H9 (cell line): ENCODE data around the gene RNF113B. TPM values are rescaled to one million over a fixed set of nuclear protein-coding genes. Genes with fewer than 3 reads are reported as not detected.

Source experiments
- DNase-seq: peaks from one replicate; pipeline ENCODE4 v3.0.0-alpha.2; 2017
- H2AFZ ChIP-seq: one replicate; pipeline ENCODE4 v1.6.1; 2013; ENCODE audit warnings: mild to moderate bottlenecking, low read length, control low read depth, moderate library complexity
- H2AK5ac ChIP-seq: 2 replicates; pipeline ENCODE4 v1.6.1; 2013; ENCODE audit warnings: low read length, control low read depth, mixed read lengths; ENCODE audit not compliant: insufficient read length
- H2BK120ac ChIP-seq: one replicate; pipeline ENCODE4 v1.6.1; 2013; ENCODE audit warnings: low read depth, mild to moderate bottlenecking, low read length, control low read depth, inconsistent platforms; ENCODE audit not compliant: poor library complexity, severe bottlenecking
- H2BK12ac ChIP-seq: 2 replicates; pipeline ENCODE4 v1.6.1; 2013; ENCODE audit warnings: low read length, control low read depth, mixed read lengths, low read depth; ENCODE audit not compliant: insufficient read length
- H2BK15ac ChIP-seq: 2 replicates; pipeline ENCODE4 v1.6.1; 2013; ENCODE audit warnings: low read depth, low read length, control low read depth
- H2BK20ac ChIP-seq: one replicate; pipeline ENCODE4 v1.6.1; 2013; ENCODE audit warnings: low read depth, mild to moderate bottlenecking, low read length, control low read depth, inconsistent platforms; ENCODE audit not compliant: poor library complexity, severe bottlenecking
- H2BK5ac ChIP-seq: 2 replicates; pipeline ENCODE4 v1.6.1; 2013; ENCODE audit warnings: low read length, control low read depth, mixed read lengths; ENCODE audit not compliant: insufficient read length
- H3K14ac ChIP-seq: 2 replicates; pipeline ENCODE4 v1.6.1; 2013; ENCODE audit warnings: low read length, control low read depth; ENCODE audit not compliant: insufficient read depth
- H3K18ac ChIP-seq: 2 replicates; pipeline ENCODE4 v1.6.1; 2013; ENCODE audit warnings: low read depth, mild to moderate bottlenecking, mixed read lengths, low read length, control low read depth; ENCODE audit not compliant: insufficient read length
- H3K23ac ChIP-seq: 2 replicates; pipeline ENCODE4 v1.6.1; 2013; ENCODE audit warnings: low read length, control low read depth, mixed read lengths, low read depth; ENCODE audit not compliant: insufficient read length
- H3K23me2 ChIP-seq: 2 replicates; pipeline ENCODE4 v1.6.1; 2013; ENCODE audit warnings: low read depth, mild to moderate bottlenecking, mixed read lengths, low read length, control low read depth; ENCODE audit not compliant: insufficient read length, poor library complexity, severe bottlenecking
- H3K27ac ChIP-seq: 2 replicates; pipeline ENCODE4 v1.5.1; 2013; ENCODE audit warnings: low read length, control low read depth, mixed read lengths, low read depth; ENCODE audit not compliant: insufficient read length
- H3K27me3 ChIP-seq: 2 replicates; pipeline ENCODE4 v1.6.1; 2013; ENCODE audit warnings: low read length, control low read depth, inconsistent platforms; ENCODE audit not compliant: insufficient read depth
- H3K4ac ChIP-seq: 2 replicates; pipeline ENCODE4 v1.6.1; 2013; ENCODE audit warnings: low read depth, mild to moderate bottlenecking, control low read depth, inconsistent platforms, low read length, moderate library complexity
- H3K4me1 ChIP-seq: 2 replicates; pipeline ENCODE4 v1.6.1; 2013; ENCODE audit warnings: low read length, control low read depth, inconsistent platforms; ENCODE audit not compliant: insufficient read depth
- H3K4me2 ChIP-seq: 2 replicates; pipeline ENCODE4 v1.6.1; 2013; ENCODE audit warnings: low read length, control low read depth, mixed read lengths; ENCODE audit not compliant: insufficient read length, insufficient read depth
- H3K56ac ChIP-seq: 2 replicates; pipeline ENCODE4 v1.6.1; 2013; ENCODE audit warnings: low read depth, mild to moderate bottlenecking, mixed read lengths, low read length, control low read depth; ENCODE audit not compliant: insufficient read length
- H3K79me1 ChIP-seq: 2 replicates; pipeline ENCODE4 v1.6.1; 2013; ENCODE audit warnings: low read depth, mild to moderate bottlenecking, moderate library complexity, low read length, control low read depth, inconsistent platforms; ENCODE audit not compliant: insufficient read depth, poor library complexity, severe bottlenecking
- H3K79me2 ChIP-seq: 2 replicates; pipeline ENCODE4 v1.6.1; 2013; ENCODE audit warnings: low read length, control low read depth, inconsistent platforms; ENCODE audit not compliant: insufficient read depth
- H3K9ac ChIP-seq: 2 replicates; pipeline ENCODE4 v1.6.1; 2013; ENCODE audit warnings: low read length, control low read depth, mixed read lengths; ENCODE audit not compliant: insufficient read length; ENCODE audit errors: extremely low read depth
- H3K9me3 ChIP-seq: one replicate; pipeline ENCODE4 v1.6.1; 2013; ENCODE audit warnings: low read depth, low read length, inconsistent platforms; ENCODE audit not compliant: control insufficient read depth
- H3T11ph ChIP-seq: one replicate; pipeline ENCODE4 v1.6.1; 2013; ENCODE audit warnings: mild to moderate bottlenecking, low read length, control low read depth, inconsistent platforms
- H4K20me1 ChIP-seq: one replicate; pipeline ENCODE4 v1.6.1; 2013; ENCODE audit not compliant: control insufficient read depth, insufficient read length, insufficient read depth
- H4K5ac ChIP-seq: 2 replicates; pipeline ENCODE4 v1.6.1; 2013; ENCODE audit warnings: low read depth, mild to moderate bottlenecking, mixed read lengths, low read length, control low read depth; ENCODE audit not compliant: insufficient read length
- H4K8ac ChIP-seq: replicated peaks from 2 replicates; pipeline ENCODE4 v1.6.1; 2013; ENCODE audit warnings: low read length, control low read depth, mixed read lengths, low read depth; ENCODE audit not compliant: insufficient read length
- H4K91ac ChIP-seq: 2 replicates; pipeline ENCODE4 v1.6.1; 2013; ENCODE audit warnings: low read depth, mild to moderate bottlenecking, moderate library complexity, mixed read lengths, low read length, control low read depth; ENCODE audit not compliant: insufficient read length
- H3K27ac Mint-ChIP-seq, 3 experiments: 2 replicates in 2 of 3; 3 replicates in 1 of 3; pipeline ENCODE4 v1.8.0; 2020 to 2021; ENCODE audit warnings: mixed read lengths in 3 of 3, mild to moderate bottlenecking in 1 of 3, moderate library complexity in 1 of 3
- H3K27me3 Mint-ChIP-seq: 2 replicates; pipeline ENCODE4 v1.8.0; 2021; ENCODE audit warnings: low read depth, mild to moderate bottlenecking, moderate library complexity, mixed read lengths
- H3K36me3 Mint-ChIP-seq, 3 experiments: 2 replicates in 2 of 3; 3 replicates in 1 of 3; pipeline ENCODE4 v1.8.0; 2020 to 2021; ENCODE audit warnings: low read depth in 3 of 3, mixed read lengths in 3 of 3; ENCODE audit not compliant: insufficient read depth in 1 of 3
- H3K4me1 Mint-ChIP-seq, 2 experiments: 2 replicates each; pipeline ENCODE4 v1.8.0; 2020; ENCODE audit warnings: mixed read lengths in 2 of 2
- H3K4me3 Mint-ChIP-seq, 2 experiments: 2 replicates in 1 of 2; 3 replicates in 1 of 2; pipeline ENCODE4 v1.8.0; 2020 to 2021; ENCODE audit warnings: mild to moderate bottlenecking in 2 of 2, mixed read lengths in 2 of 2, moderate library complexity in 1 of 2
- H3K9me3 Mint-ChIP-seq, 2 experiments: 2 replicates in 1 of 2; 3 replicates in 1 of 2; pipeline ENCODE4 v1.8.0; 2020; ENCODE audit warnings: mild to moderate bottlenecking in 2 of 2, mixed read lengths in 2 of 2, moderate library complexity in 1 of 2
- CTCF ChIP-seq: fragments of 200-600 bp; sonication (generic); conservative IDR thresholded peaks from 3 replicates; pipeline ENCODE4 v1.8.0; 2021; ENCODE audit warnings: antibody characterized with exemption, mild to moderate bottlenecking
- WGBS: extraction: QIAGEN DNeasy Blood & Tissue Kit; methylation state at CpG from one replicate; pipeline ENCODE4 v1.1.7; 2013; ENCODE audit warnings: missing lambda C conversion rate, low lambda C conversion rate, mixed read lengths; ENCODE audit not compliant: insufficient read length; ENCODE audit errors: extremely low coverage; 5-methylcytosine and 5-hydroxymethylcytosine counted together
- total RNA-seq: library from RNA; stranded (reverse); gene quantifications from 2 replicates; pipeline ENCODE4 v1.2.1, GENCODE V29; 2021

Gene RNF113B
- total RNA-seq, 1 experiment from 2014 or later, result not detected

GRCh38 chr13:98182153-98182552 lies 5.1 kb upstream of the RNF113B start:
- H3K9ac ChIP-seq, result no peak overlapping the region
- H2BK120ac ChIP-seq, result no peak overlapping the region
- Mint-ChIP-seq H3K9me3 (no peaks in the 10 kb centered on the region), H3K4me3 (no peak overlapping the region), H3K27ac (peak overlapping the region in 1 of 3 experiments; percentile 49; a peak in 1 of 7 replicates), H3K4me1 (peaks cover 35 to 39% of the 10 kb centered on the region in 2 experiments), H3K36me3 (peaks cover 4 to 17% (median 10%) of the 10 kb centered on the region in 3 experiments; a peak in 4 of 7 replicates), H3K27me3 (no peaks in the 10 kb centered on the region)
- H3K9me3 ChIP-seq, result no peaks in the 10 kb centered on the region
- no peak for DNase-seq
- H3T11ph ChIP-seq, result no peak overlapping the region
- no peak overlapping the region for H2AK5ac ChIP-seq
- H2BK5ac ChIP-seq, result no peak overlapping the region
- no peak overlapping the region for H3K27ac ChIP-seq
- no peak overlapping the region for H2AFZ ChIP-seq
- no peak overlapping the region for H4K5ac ChIP-seq
- no peak overlapping the region for H4K91ac ChIP-seq
- no peak overlapping the region for H3K4ac ChIP-seq
- no peak overlapping the region for H2BK20ac ChIP-seq
- no peak overlapping the region for H3K56ac ChIP-seq
- H2BK12ac ChIP-seq, result no peak overlapping the region
- no peak overlapping the region for H3K23ac ChIP-seq
- no peak overlapping the region for H3K4me2 ChIP-seq
- no peak overlapping the region for H3K18ac ChIP-seq
- no peak for TF ChIP-seq CTCF
- peaks cover 3% of the 10 kb centered on the region for H3K23me2 ChIP-seq
- H2BK15ac ChIP-seq, result no peak overlapping the region
- no peak overlapping the region for H3K14ac ChIP-seq
- no peaks in the 10 kb centered on the region for H4K20me1 ChIP-seq
- no CpG with 5 or more reads among the region's 4 CpGs for WGBS
- no peak overlapping the region for H4K8ac ChIP-seq
- H3K79me1 ChIP-seq, result peaks cover 12% of the 10 kb centered on the region
- no peaks in the 10 kb centered on the region for H3K27me3 ChIP-seq
- H3K79me2 ChIP-seq, result peaks cover 2% of the 10 kb centered on the region
- H3K4me1 ChIP-seq, result peaks cover 5% of the 10 kb centered on the region; the same call in 1 of the 2 replicates
